Activated naive CD8-positive, alpha-beta T cell treated with anti-CD3 and anti-CD28 coated beads, Interleukin-2, amount 50 U/mL, for 16 hours (primary cell): ENCODE results near the gene PEAR1.

Source experiments
- DNase-seq: peaks from one replicate; pipeline ENCODE4 v3.0.0-alpha.2; 2020; ENCODE audit warnings: low read depth, low spot score

Gene PEAR1

GRCh38 chr1:156899956-156900718 is 6.6 kb downstream of the PEAR1 start:
- no peak for DNase-seq

GRCh38 chr1:156900896-156901589 is 7.5 kb downstream of the PEAR1 start:
- no peak for DNase-seq

- no peak for DNase-seq
Observed at GRCh38 chr1:156901590-156901900, 8.0 kb downstream of the PEAR1 start.

- no peak for DNase-seq
Observed at GRCh38 chr1:156901966-156902915, 8.7 kb downstream of the PEAR1 start.

GRCh38 chr1:156903328-156904091 is 10.0 kb downstream of the PEAR1 start:
- no peak for DNase-seq

GRCh38 chr1:156904187-156904959 is 10.9 kb downstream of the PEAR1 start:
- DNase-seq, result no peak

GRCh38 chr1:156905176-156905575 is 11.7 kb downstream of the PEAR1 start:
- DNase-seq, result no peak

GRCh38 chr1:156905651-156906050 is 12.1 kb downstream of the PEAR1 start:
- DNase-seq, result no peak

GRCh38 chr1:156906206-156906906 is 12.8 kb downstream of the PEAR1 start:
- DNase-seq, result no peak

- DNase-seq, result no peak
Observed at GRCh38 chr1:156908541-156908940, 15.0 kb downstream of the PEAR1 start.

- no peak for DNase-seq
Observed at GRCh38 chr1:156908955-156909354, 15.4 kb downstream of the PEAR1 start.

- DNase-seq, result no peak
Observed at GRCh38 chr1:156909671-156910070, 16.2 kb downstream of the PEAR1 start.

GRCh38 chr1:156910309-156910782 is 16.8 kb downstream of the PEAR1 start:
- DNase-seq, result peak; percentile 33

GRCh38 chr1:156911577-156912298 is 18.2 kb downstream of the PEAR1 start:
- DNase-seq, result no peak

GRCh38 chr1:156912310-156912709 is 18.8 kb downstream of the PEAR1 start:
- DNase-seq, result no peak

- no peak for DNase-seq
Observed at GRCh38 chr1:156912861-156913808, 19.6 kb downstream of the PEAR1 start.

GRCh38 chr1:156913809-156914387 is 20.4 kb downstream of the PEAR1 start:
- DNase-seq, result no peak

GRCh38 chr1:156914440-156914856 is 20.9 kb downstream of the PEAR1 start:
- DNase-seq, result no peak
